ENCODE measurements around the gene ASCL2.

The ASCL2 gene

DNA sequence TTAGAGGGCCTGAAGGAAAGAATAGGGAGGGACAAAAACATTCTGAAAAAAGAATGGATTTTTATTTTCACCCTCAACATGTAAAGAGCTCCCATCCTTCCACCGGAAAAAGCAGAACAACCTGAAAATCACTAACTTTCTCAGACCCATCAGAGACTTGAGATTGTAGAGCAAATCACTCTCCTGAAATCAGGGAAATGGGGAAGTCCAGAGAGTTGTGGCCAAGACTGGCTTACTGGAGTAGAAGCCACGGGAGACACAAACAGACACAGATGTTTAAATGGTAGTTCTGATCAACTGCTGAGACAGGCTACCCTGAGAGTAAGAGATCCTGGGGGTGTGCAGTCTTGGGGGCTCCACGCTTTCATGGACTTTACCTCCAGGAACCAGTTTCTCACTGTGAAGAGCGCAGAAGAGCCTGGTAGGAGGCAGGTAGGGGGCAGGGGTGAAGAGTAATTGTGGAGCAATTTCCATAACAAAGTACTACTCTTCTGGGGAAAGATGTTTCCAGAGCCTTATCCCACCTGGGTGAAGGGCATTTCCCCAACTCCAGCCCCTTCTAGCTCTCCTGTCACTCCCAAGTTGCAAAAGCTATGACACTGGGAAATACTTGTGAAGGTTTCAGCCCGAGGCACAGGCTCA, 47.1 kb downstream of the ASCL2 start:
- no peak for DNase-seq

DNA sequence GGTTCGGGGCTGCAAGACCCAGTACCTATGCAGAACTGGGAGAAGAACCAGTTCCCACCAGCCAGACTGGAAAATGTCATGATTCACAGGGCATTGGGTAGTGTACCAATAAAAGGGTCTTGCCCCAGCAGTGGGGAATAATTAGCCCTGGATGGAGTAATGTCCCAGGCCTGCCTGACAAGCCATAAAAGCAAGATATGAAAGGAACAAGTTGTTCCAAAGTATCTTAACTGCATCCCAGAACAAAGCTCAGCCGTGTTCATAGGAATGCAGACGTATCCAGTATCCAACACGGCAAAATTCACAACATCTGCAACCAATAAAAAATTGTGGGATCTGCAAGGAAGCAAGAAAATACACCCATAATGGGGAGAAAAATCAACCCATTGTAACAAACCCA, 47.9 kb downstream of the ASCL2 start:
- no peak for DNase-seq

DNA sequence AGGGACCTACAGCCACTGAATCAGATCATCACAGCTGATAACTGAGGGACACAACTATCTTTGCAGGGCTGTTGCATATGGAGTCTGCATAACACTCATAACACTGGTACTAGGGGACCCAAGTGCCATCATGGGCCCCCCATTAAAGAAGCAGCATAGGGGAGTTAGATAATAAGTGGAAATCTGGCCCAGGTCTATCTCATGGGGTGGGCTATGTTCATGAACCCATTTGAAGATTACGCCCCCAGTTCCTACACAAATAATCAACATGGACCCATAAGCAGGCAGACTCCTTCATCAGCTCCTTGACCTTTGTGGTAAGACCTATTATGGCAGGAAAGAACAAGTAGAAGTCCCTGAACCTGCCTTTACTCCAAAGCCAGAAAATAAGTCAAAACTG, 48.8 kb downstream of the ASCL2 start:
- no peak for DNase-seq

DNA sequence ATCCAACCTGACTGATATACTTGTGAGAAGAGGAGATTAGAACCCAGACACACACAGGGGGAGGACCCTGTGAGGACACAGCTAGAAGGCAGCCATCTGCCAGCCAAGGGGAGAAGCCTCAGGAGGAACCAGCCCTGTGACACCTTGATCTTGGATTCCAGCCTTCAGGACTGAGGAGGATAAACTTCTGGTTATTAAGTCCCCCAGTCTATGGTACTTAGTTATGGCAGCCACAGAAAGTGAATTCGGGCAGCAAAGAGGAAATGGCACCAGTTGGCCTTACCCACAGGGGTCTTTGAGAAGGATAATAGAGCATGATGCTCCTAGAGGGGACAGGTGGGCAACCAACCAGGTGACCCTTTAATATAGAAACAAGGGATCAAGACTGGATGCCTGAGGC, 49.4 kb downstream of the ASCL2 start:
- DNase-seq: no peak

DNA sequence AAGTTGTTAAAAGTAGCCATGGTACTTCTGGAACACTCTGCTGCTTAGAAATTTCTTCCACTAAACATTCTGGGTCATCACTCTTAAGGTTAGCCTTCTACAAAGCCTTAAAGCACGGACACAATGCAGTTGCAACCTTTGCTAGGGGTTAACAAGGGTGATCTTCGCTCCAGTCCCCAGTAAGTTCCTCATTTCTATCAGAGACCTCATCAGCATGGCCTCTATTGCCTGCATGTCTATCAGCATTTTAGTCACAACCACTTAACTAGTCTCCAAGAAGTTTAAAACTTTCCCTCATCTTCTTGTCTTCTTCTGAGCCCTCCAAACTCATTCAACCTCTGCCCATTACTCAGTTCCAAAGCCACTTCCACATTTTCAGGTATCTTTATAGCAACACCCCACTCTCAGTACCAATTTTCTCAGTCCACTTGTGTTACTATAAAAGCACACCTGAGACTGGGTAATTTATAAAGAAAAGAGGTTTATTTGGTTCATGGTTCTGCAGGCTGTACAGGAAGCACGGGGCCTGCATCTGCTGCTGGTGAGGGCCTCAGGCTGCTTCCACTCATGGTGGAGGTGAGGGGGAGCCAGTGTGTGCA, 50.1 kb downstream of the ASCL2 start:
- no peak for DNase-seq

DNA sequence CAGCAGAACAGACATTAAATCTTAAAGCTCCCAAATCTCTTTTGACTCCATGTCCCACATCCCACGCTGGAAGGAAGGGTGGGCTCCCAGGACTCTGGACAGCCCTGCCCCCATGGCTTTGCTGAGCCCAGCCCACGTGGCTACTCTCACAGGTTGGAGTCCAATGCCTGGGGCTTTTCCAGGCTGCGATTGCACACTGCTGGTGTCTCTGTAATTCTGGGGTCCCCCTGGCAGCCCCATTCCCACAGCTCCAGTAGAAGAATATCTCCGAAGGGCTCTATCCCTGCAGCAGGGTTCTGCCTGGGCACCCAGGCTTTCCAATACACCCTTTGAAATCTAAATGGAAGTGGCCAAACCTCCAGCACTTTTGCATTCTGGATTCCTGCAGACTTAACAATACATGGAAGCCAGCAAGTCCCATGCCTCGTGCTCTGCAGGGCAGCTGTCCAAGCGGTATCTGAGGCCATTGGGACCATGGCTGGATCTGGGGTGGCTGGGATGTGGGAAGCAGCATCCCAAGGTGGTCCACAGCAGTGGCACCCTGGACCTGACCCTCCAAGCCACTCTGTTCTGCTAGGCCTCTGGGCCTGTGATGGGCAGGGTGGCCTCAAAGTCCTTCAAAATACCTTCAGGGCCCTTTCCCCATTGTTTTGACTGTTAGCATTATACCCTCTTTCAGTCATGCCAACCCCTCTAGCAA, 50.9 kb downstream of the ASCL2 start:
- no peak for DNase-seq

Measured in NCI-H1436 treated with DMSO at 0.1 percent for 48 hours (cell line).